ENCODE results near the gene POMT2. TPM values are rescaled to one million over a fixed set of nuclear protein-coding genes. Genes with fewer than 3 reads are reported as not detected.

Gene POMT2
- total RNA-seq, 2 donors from 2014 or later: 9.7 to 11.5 TPM

GRCh38 chr14:77305696-77306095, 15.0 kb downstream of the POMT2 start:
- peaks cover 4% of the 10 kb centered on the region for H3K36me3 ChIP-seq
- H3K27ac ChIP-seq: no peak overlapping the region

GRCh38 chr14:77303417-77304156, 17.1 kb downstream of the POMT2 start:
- Histone ChIP-seq H3K27me3 (no peaks in the 10 kb centered on the region), H3K9me3 (no peaks in the 10 kb centered on the region), H3K27ac (peak overlapping the region; percentile 32 to 39), H3K36me3 (peaks cover 7% of the 10 kb centered on the region), H3K4me1 (peaks cover 0 to 17% of the 10 kb centered on the region in 2 donors), H3K4me3 (no peak overlapping the region)
- TF ChIP-seq CTCF (IDR thresholded peaks at IDR 0.05): no peak
- DNase-seq (ENCODE audit: low spot score): peak; percentile 69

More at GRCh38 chr14:77305696-77306095, 15.0 kb downstream of the POMT2 start:
- Histone ChIP-seq H3K4me3 (no peak overlapping the region), H3K9me3 (no peaks in the 10 kb centered on the region), H3K4me1 (peaks cover 0 to 17% of the 10 kb centered on the region in 2 donors), H3K27me3 (no peaks in the 10 kb centered on the region)
- no peak for TF ChIP-seq CTCF (IDR thresholded peaks at IDR 0.05)
- no peak for DNase-seq (ENCODE audit: low spot score)

- no peak overlapping the region for H3K4me3 ChIP-seq
- H3K4me1 ChIP-seq: peaks cover 0 to 17% of the 10 kb centered on the region in 2 donors
- peak overlapping the region in 1 of 2 donors; percentile 32 for H3K27ac ChIP-seq
- no peak for TF ChIP-seq CTCF (IDR thresholded peaks at IDR 0.05)
- no peaks in the 10 kb centered on the region for H3K27me3 ChIP-seq
- DNase-seq (ENCODE audit: low spot score): no peak
- no peaks in the 10 kb centered on the region for H3K9me3 ChIP-seq
- peaks cover 13% of the 10 kb centered on the region for H3K36me3 ChIP-seq
These were observed 17.8 kb downstream of the POMT2 start for GRCh38 chr14:77302926-77303325.

- H3K27ac ChIP-seq: no peak overlapping the region
- peak; percentile 78 for DNase-seq (ENCODE audit: low spot score)
- peaks cover 20% of the 10 kb centered on the region for H3K36me3 ChIP-seq
- TF ChIP-seq CTCF (IDR thresholded peaks at IDR 0.05): peak; percentile 49 to 78
- H3K4me1 ChIP-seq: peaks cover 0 to 8% of the 10 kb centered on the region in 2 donors
- H3K9me3 ChIP-seq: no peaks in the 10 kb centered on the region
- no peaks in the 10 kb centered on the region for H3K27me3 ChIP-seq
- H3K4me3 ChIP-seq: no peak overlapping the region
These were observed 19.6 kb downstream of the POMT2 start for GRCh38 chr14:77301103-77301502.

- no peak for DNase-seq (ENCODE audit: low spot score)
- Histone ChIP-seq H3K4me3 (no peak overlapping the region), H3K36me3 (peaks cover 26% of the 10 kb centered on the region), H3K9me3 (no peaks in the 10 kb centered on the region), H3K4me1 (peaks cover 0 to 8% of the 10 kb centered on the region in 2 donors), H3K27ac (no peak overlapping the region), H3K27me3 (no peaks in the 10 kb centered on the region)
- TF ChIP-seq CTCF (IDR thresholded peaks at IDR 0.05): no peak
These were observed 20.9 kb downstream of the POMT2 start for GRCh38 chr14:77299771-77300170.

All from right atrium auricular region (tissue), 2 donors.